WTC11 (cell line): ENCODE data around the gene IYD. TPM values are rescaled to one million over a fixed set of nuclear protein-coding genes. Genes with fewer than 3 reads are reported as not detected.

Experiments used
- ATAC-seq: fragments of 200-7000 bp; cut with Tn5 transposase; 2 replicates; pipeline ENCODE4 v1.10.0; 2021; ENCODE audit warnings: mild to moderate bottlenecking, moderate library complexity
- CTCF ChIA-PET: fragments of 300-600 bp; sonication (Branson Sonifier 250); formaldehyde crosslinking; loops from one replicate; lab custom pipeline; 2021; ENCODE audit warnings: antibody characterized with exemption; lab: Charles Lee
- POLR2A ChIA-PET: fragments of 350-600 bp; sonication (Branson Sonifier 250); formaldehyde crosslinking; loops from one replicate; lab custom pipeline; 2021; ENCODE audit warnings: antibody characterized with exemption; lab: Charles Lee
- DNase-seq: peaks from one replicate; pipeline ENCODE4 v3.0.0; 2021; ENCODE audit warnings: low spot score
- H3K27ac Mint-ChIP-seq: 2 replicates; pipeline ENCODE4 v1.8.0; 2021; ENCODE audit warnings: mixed read lengths
- H3K27me3 Mint-ChIP-seq: 2 replicates; pipeline ENCODE4 v1.8.0; 2021; ENCODE audit warnings: low read depth, mild to moderate bottlenecking, moderate library complexity, mixed read lengths
- H3K36me3 Mint-ChIP-seq: 2 replicates; pipeline ENCODE4 v1.8.0; 2021; ENCODE audit warnings: mixed read lengths
- H3K4me1 Mint-ChIP-seq: 2 replicates; pipeline ENCODE4 v1.8.0; 2022; ENCODE audit warnings: mixed read lengths
- H3K4me3 Mint-ChIP-seq: 2 replicates; pipeline ENCODE4 v1.8.0; 2021; ENCODE audit warnings: mild to moderate bottlenecking, moderate library complexity, mixed read lengths
- H3K9me3 Mint-ChIP-seq: 2 replicates; pipeline ENCODE4 v1.8.0; 2021; ENCODE audit warnings: mixed read lengths
- AFF4 ChIP-seq: sonication (generic); formaldehyde crosslinking; IDR thresholded peaks from 2 replicates; pipeline ENCODE4 v1.8.1; 2023; ENCODE audit warnings: mild to moderate bottlenecking, missing genetic modification reagents, borderline replicate concordance
- ATF2 ChIP-seq: sonication (generic); formaldehyde crosslinking; IDR thresholded peaks from 2 replicates; pipeline ENCODE4 v1.8.1; 2022; ENCODE audit warnings: low read depth, missing genetic modification reagents, borderline replicate concordance
- CREM ChIP-seq: sonication (generic); formaldehyde crosslinking; IDR thresholded peaks from 2 replicates; pipeline ENCODE4 v1.8.1; 2022; ENCODE audit warnings: mild to moderate bottlenecking, missing genetic modification reagents, moderate library complexity
- E2F1 ChIP-seq: sonication (generic); formaldehyde crosslinking; IDR thresholded peaks from 2 replicates; pipeline ENCODE4 v1.8.0; 2022; ENCODE audit warnings: mild to moderate bottlenecking, missing genetic modification reagents
- E2F4 ChIP-seq: sonication (generic); formaldehyde crosslinking; IDR thresholded peaks from 2 replicates; pipeline ENCODE4 v1.8.1; 2022; ENCODE audit warnings: low read depth, mild to moderate bottlenecking, moderate library complexity, missing genetic modification reagents, borderline replicate concordance
- ETV6 ChIP-seq: sonication (generic); formaldehyde crosslinking; IDR thresholded peaks from 2 replicates; pipeline ENCODE4 v1.8.1; 2022; ENCODE audit warnings: mild to moderate bottlenecking, missing genetic modification reagents
- FOXP1 ChIP-seq: sonication (generic); formaldehyde crosslinking; IDR thresholded peaks from 2 replicates; pipeline ENCODE4 v1.8.0; 2022; ENCODE audit warnings: missing genetic modification reagents, mild to moderate bottlenecking, moderate library complexity, borderline replicate concordance
- GTF2I ChIP-seq: fragments of 250-450 bp; sonication (Bioruptor Pico); conservative IDR thresholded peaks from 2 replicates; pipeline ENCODE4 v1.4.0; 2021; ENCODE audit warnings: mild to moderate bottlenecking
- NFATC4 ChIP-seq: fragments of 250-450 bp; sonication (Bioruptor Pico); IDR thresholded peaks from 2 replicates; pipeline ENCODE4 v1.9.0; 2021; ENCODE audit warnings: mild to moderate bottlenecking
- OVOL2 ChIP-seq: fragments of 250-450 bp; sonication (Bioruptor Pico); IDR thresholded peaks from 2 replicates; pipeline ENCODE4 v1.9.0; 2021; ENCODE audit warnings: mild to moderate bottlenecking, borderline replicate concordance
- PRRX2 ChIP-seq: fragments of 250-450 bp; sonication (Bioruptor Pico); IDR thresholded peaks from 2 replicates; pipeline ENCODE4 v1.8.0; 2021; ENCODE audit warnings: mild to moderate bottlenecking
- RELA ChIP-seq: sonication (generic); formaldehyde crosslinking; IDR thresholded peaks from 2 replicates; pipeline ENCODE4 v1.8.1; 2022; ENCODE audit warnings: missing genetic modification reagents, mild to moderate bottlenecking, borderline replicate concordance
- SMAD3 ChIP-seq: sonication (generic); formaldehyde crosslinking; IDR thresholded peaks from 2 replicates; pipeline ENCODE4 v1.8.0; 2022; ENCODE audit warnings: missing genetic modification reagents, mild to moderate bottlenecking, borderline replicate concordance
- ZNF219 ChIP-seq: sonication (generic); formaldehyde crosslinking; IDR thresholded peaks from 2 replicates; pipeline ENCODE4 v1.8.0; 2023; ENCODE audit warnings: missing genetic modification reagents, mild to moderate bottlenecking, borderline replicate concordance
- ZNF423 ChIP-seq: fragments of 250-450 bp; sonication (Bioruptor Pico); IDR thresholded peaks from 2 replicates; pipeline ENCODE4 v2.1.2; 2022; ENCODE audit warnings: mild to moderate bottlenecking, moderate library complexity
- ZNF512 ChIP-seq: sonication (generic); formaldehyde crosslinking; IDR thresholded peaks from 2 replicates; pipeline ENCODE4 v1.8.1; 2022; ENCODE audit warnings: missing genetic modification reagents, borderline replicate concordance
- total RNA-seq: library from RNA; stranded (reverse); gene quantifications from 3 replicates; pipeline ENCODE4 v1.2.3, GENCODE V29; 2021
- TF ChIP-seq, protein P1 (sequence below): fragments of 250-450 bp; sonication (Bioruptor Pico); IDR thresholded peaks from 2 replicates; pipeline ENCODE4 v1.9.0; 2021; ENCODE audit warnings: mild to moderate bottlenecking
- TF ChIP-seq, protein P2 (sequence below): sonication (generic); formaldehyde crosslinking; conservative IDR thresholded peaks from 2 replicates; pipeline ENCODE4 v1.8.1; 2022; ENCODE audit warnings: mild to moderate bottlenecking, missing genetic modification reagents
- TF ChIP-seq, protein P3 (sequence below): fragments of 250-450 bp; sonication (Bioruptor Pico); IDR thresholded peaks from 2 replicates; pipeline ENCODE4 v1.8.0; 2021; ENCODE audit warnings: mild to moderate bottlenecking
- TF ChIP-seq, protein P4 (sequence below): sonication (generic); formaldehyde crosslinking; IDR thresholded peaks from 2 replicates; pipeline ENCODE4 v1.8.1; 2023; ENCODE audit warnings: mild to moderate bottlenecking, missing genetic modification reagents, moderate library complexity
- TF ChIP-seq, protein P5 (sequence below): fragments of 250-450 bp; sonication (Bioruptor Pico); conservative IDR thresholded peaks from 2 replicates; pipeline ENCODE4 v1.9.0; 2021; ENCODE audit warnings: mild to moderate bottlenecking

Gene IYD
- total RNA-seq, 1 experiment from 2014 or later: not detected

GRCh38 chr6:150319924-150320323, 48.9 kb upstream of the IYD start:
- no peak overlapping the region for H3K4me3 Mint-ChIP-seq
- H3K4me1 Mint-ChIP-seq: 0 out of 2 replicates have a peak, but pooled peaks cover 4% of the 10 kb centered on the region
- DNase-seq (no peak), ATAC-seq (no peak)
- CTCF ChIA-PET: no interaction called here
- POLR2A ChIA-PET: no interaction called here
- TF ChIP-seq, protein P1, sequence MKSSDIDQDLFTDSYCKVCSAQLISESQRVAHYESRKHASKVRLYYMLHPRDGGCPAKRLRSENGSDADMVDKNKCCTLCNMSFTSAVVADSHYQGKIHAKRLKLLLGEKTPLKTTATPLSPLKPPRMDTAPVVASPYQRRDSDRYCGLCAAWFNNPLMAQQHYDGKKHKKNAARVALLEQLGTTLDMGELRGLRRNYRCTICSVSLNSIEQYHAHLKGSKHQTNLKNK: no peak
- TF ChIP-seq ZNF219 (CRISPR knock-in tag): no peak
- TF ChIP-seq, protein P2, sequence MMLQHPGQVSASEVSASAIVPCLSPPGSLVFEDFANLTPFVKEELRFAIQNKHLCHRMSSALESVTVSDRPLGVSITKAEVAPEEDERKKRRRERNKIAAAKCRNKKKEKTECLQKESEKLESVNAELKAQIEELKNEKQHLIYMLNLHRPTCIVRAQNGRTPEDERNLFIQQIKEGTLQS (CRISPR knock-in tag): no peak
- TF ChIP-seq ZNF512: no peak
- TF ChIP-seq RELA (CRISPR knock-in tag): no peak
- TF ChIP-seq SMAD3 (CRISPR knock-in tag): no peak
- TF ChIP-seq ATF2 (CRISPR knock-in tag): no peak
- TF ChIP-seq, protein P3, sequence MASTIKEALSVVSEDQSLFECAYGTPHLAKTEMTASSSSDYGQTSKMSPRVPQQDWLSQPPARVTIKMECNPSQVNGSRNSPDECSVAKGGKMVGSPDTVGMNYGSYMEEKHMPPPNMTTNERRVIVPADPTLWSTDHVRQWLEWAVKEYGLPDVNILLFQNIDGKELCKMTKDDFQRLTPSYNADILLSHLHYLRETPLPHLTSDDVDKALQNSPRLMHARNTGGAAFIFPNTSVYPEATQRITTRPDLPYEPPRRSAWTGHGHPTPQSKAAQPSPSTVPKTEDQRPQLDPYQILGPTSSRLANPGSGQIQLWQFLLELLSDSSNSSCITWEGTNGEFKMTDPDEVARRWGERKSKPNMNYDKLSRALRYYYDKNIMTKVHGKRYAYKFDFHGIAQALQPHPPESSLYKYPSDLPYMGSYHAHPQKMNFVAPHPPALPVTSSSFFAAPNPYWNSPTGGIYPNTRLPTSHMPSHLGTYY (CRISPR knock-in tag): no peak
- no peak for TF ChIP-seq E2F4 (CRISPR knock-in tag)
- no peak for TF ChIP-seq PRRX2 (CRISPR knock-in tag)
- H3K27me3 Mint-ChIP-seq: no peaks in the 10 kb centered on the region
- H3K9me3 Mint-ChIP-seq: peaks cover 3% of the 10 kb centered on the region
- H3K36me3 Mint-ChIP-seq: no peaks in the 10 kb centered on the region
- no peak overlapping the region for H3K27ac Mint-ChIP-seq

GRCh38 chr6:150320442-150320841, 48.4 kb upstream of the IYD start:
- Mint-ChIP-seq H3K27ac (no peak overlapping the region), H3K27me3 (no peaks in the 10 kb centered on the region), H3K9me3 (0 out of 2 replicates have a peak, but pooled peaks cover 4% of the 10 kb centered on the region), H3K36me3 (no peaks in the 10 kb centered on the region), H3K4me3 (no peak overlapping the region), H3K4me1 (0 out of 2 replicates have a peak, but pooled peaks cover 4% of the 10 kb centered on the region)
- no peak for ATAC-seq
- POLR2A ChIA-PET: no interaction called here
- DNase-seq: no peak
- CTCF ChIA-PET: no interaction called here
- TF ChIP-seq AFF4 (CRISPR knock-in tag) (no peak), SMAD3 (CRISPR knock-in tag) (no peak), GTF2I (no peak), NFATC4 (CRISPR knock-in tag) (no peak), ETV6 (CRISPR knock-in tag) (no peak), CREM (no peak), ZNF423 (CRISPR knock-in tag) (no peak), OVOL2 (CRISPR knock-in tag) (no peak), E2F1 (CRISPR knock-in tag) (no peak), FOXP1 (CRISPR knock-in tag) (no peak)
- TF ChIP-seq, protein P4, sequence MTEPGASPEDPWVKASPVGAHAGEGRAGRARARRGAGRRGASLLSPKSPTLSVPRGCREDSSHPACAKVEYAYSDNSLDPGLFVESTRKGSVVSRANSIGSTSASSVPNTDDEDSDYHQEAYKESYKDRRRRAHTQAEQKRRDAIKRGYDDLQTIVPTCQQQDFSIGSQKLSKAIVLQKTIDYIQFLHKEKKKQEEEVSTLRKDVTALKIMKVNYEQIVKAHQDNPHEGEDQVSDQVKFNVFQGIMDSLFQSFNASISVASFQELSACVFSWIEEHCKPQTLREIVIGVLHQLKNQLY: no peak
- TF ChIP-seq, protein P5, sequence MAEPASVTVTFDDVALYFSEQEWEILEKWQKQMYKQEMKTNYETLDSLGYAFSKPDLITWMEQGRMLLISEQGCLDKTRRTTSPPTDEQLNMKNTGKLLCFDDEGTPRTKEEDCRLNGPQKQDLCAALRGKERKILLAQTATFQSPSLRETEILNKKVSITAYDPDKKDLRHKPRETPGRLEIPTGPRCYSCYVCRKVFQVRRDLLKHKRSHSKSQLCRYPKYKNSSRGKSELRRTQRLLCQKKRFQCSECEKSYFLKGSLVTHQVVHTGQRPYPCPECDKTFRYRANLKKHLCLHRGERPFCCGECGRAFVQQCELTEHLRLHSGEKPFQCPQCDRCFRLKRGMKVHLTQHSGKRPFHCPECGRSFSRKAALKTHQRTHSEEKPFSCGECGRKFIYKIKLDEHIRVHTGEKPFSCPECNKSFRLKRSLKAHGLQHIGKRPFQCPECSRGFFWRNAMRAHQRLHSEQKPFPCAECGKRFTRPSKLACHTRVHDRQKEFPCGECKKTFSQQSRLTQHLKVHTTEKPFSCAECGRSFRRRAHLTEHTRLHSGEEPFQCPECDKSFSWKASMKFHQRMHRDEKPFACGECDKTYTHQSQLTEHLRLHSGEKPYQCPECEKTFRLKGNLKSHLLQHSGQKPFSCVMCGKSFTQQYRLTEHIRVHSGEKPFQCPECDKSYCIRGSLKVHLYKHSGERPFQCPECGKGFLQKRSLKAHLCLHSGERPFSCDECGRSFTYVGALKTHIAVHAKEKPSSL: no peak
